NB4 (cell line): Measurements from ENCODE around the gene DEFB132.
A peak's percentile ranks its signal among the peaks of the same experiment; 100 is the strongest.
"Not testable (repeated sequence)": the region's sequence is repeated elsewhere in the genome, so short reads cannot be mapped to it uniquely, and the experiment has no call there.

Source experiments
- DNase-seq: peaks from one replicate; pipeline ENCODE4 v3.0.0; 2010; ENCODE audit warnings: low read depth
- H3K4me3 ChIP-seq: one replicate; pipeline ENCODE4 v1.5.1; 2011; ENCODE audit warnings: mild to moderate bottlenecking, low read depth, low read length, moderate library complexity
- CTCF ChIP-seq: IDR thresholded peaks from one replicate; pipeline ENCODE4 v1.5.1; 2012; ENCODE audit warnings: low read depth, low read length
- MAX ChIP-seq: IDR thresholded peaks from 2 replicates; pipeline ENCODE4 v1.6.1; 2011; ENCODE audit warnings: low read depth, low read length
- MYC ChIP-seq: IDR thresholded peaks from 2 replicates; pipeline ENCODE4 v1.6.1; 2011; ENCODE audit warnings: low read depth, low read length
- POLR2A ChIP-seq: IDR thresholded peaks from 2 replicates; pipeline ENCODE4 v1.6.1; 2011; ENCODE audit warnings: mild to moderate bottlenecking; ENCODE audit not compliant: insufficient read length; ENCODE audit errors: extremely low read depth

Gene DEFB132

GRCh38 chr20:217266-217665 lies 40.3 kb upstream of the DEFB132 start:
- TF ChIP-seq MAX (no peak), POLR2A (no peak), CTCF (no peak), MYC (no peak)
- H3K4me3 ChIP-seq = no peak overlapping the region
- DNase-seq = no peak

GRCh38 chr20:219290-220115 lies 38.0 kb upstream of the DEFB132 start:
- H3K4me3 ChIP-seq = no peak overlapping the region
- peak; percentile 58 for DNase-seq
- TF ChIP-seq MYC = no peak
- TF ChIP-seq CTCF = peak; percentile 36

- no peak overlapping the region for H3K4me3 ChIP-seq
- TF ChIP-seq POLR2A (no peak), CTCF (no peak), MYC (no peak), MAX (no peak)
- DNase-seq = no peak
Measured at GRCh38 chr20:221258-221830, 36.2 kb upstream of the DEFB132 start.

GRCh38 chr20:225879-226278 lies 31.6 kb upstream of the DEFB132 start:
- not testable (repeated sequence) for H3K4me3 ChIP-seq, DNase-seq

GRCh38 chr20:226958-227357 lies 30.6 kb upstream of the DEFB132 start, which contains the start of gene DEFB129:
TSS of gene DEFB129 (plus strand) at chr20:227258. CDS start at chr20:227289, 31 bp downstream.
- H3K4me3 ChIP-seq = no peak within 1 kb of the TSS
- no peak for TF ChIP-seq POLR2A
- TF ChIP-seq MYC = no peak
- no peak for TF ChIP-seq MAX
- no peak for TF ChIP-seq CTCF
- DNase-seq = no peak

- H3K4me3 ChIP-seq = no peak overlapping the region
- TF ChIP-seq POLR2A (no peak), CTCF (no peak)
- peak; percentile 53 for DNase-seq
Measured at GRCh38 chr20:227439-228105, 30.0 kb upstream of the DEFB132 start.
